GM19467 (cell line): ENCODE data around the gene WAPL.
"Not testable (repeated sequence)": the region's sequence is repeated elsewhere in the genome, so short reads cannot be mapped to it uniquely, and the experiment has no call there.

Source experiments
- ATAC-seq: cut with Tn5 transposase; IDR thresholded peaks from one replicate; pipeline ENCODE4 v1.9.1; 2021; ENCODE audit warnings: mild to moderate bottlenecking, moderate library complexity; ENCODE audit not compliant: unreplicated experiment

The WAPL gene

GRCh38 chr10:86521678-86522509, at the start of gene WAPL:
TSS of gene WAPL (minus strand) at chr10:86521792. CDS start at chr10:86518069, 3,723 bp downstream.
- peak; percentile 95 for ATAC-seq

- no peak for ATAC-seq
These were observed 47.7 kb upstream of the WAPL start for GRCh38 chr10:86569335-86569734.

- not testable (repeated sequence) for ATAC-seq
These were observed 44.9 kb upstream of the WAPL start for GRCh38 chr10:86566518-86566917.

- ATAC-seq: not testable (repeated sequence)
These were observed 41.7 kb upstream of the WAPL start for GRCh38 chr10:86563338-86563737.

DNA sequence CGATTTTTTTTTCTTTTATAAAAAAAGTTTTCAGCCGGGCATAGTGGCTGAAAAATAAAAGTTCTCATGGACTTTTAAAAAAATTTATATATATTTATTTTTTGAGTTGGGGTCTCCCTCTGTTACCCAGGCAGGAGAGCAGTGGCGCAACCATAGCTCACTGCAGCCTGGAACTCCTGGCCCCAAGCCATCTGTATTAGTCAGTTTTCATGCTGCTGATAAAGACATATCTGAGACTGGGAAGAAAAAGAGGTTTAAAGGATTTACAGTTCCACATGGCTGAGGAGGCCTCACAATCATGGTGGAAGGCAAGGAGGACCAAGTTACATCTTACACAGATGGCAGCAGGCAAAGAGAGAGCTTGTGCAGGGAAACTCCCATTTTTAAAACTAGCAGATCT, 37.1 kb upstream of the WAPL start:
- not testable (repeated sequence) for ATAC-seq

DNA sequence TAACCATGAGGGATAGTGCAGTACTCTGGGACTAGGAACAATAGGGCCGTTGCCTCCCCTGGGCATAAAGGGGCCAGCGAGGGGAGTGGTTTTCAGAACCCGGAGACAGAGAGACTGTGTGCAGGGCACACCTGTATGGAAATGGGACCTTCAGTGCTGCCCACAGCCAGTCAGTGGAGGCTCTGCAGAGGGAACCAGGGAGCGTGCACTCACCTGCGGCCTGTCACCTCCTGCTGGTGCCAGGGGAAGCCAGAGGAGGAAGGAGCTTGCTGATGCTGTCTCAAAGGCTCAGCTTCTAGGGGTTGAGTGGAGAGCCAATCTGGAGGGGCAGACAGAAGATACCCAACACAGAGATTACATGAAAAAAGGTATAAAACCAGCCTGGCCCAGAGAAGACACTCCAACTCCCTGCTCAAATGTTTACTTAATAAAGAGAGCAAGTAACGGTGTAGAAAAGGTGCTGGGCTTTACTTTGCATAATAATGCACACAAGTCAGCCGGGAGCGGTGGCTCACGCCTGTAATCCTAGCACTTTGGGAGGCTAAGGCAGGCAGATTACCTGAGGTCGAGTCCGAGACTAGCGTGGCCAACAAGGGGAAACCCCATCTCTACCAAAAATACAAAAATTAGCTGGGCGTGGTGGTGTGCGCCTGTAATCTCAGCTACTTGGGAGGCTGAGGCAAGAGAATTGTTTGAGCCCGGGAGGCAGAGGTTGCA, 35.5 kb upstream of the WAPL start:
- ATAC-seq: no peak

DNA sequence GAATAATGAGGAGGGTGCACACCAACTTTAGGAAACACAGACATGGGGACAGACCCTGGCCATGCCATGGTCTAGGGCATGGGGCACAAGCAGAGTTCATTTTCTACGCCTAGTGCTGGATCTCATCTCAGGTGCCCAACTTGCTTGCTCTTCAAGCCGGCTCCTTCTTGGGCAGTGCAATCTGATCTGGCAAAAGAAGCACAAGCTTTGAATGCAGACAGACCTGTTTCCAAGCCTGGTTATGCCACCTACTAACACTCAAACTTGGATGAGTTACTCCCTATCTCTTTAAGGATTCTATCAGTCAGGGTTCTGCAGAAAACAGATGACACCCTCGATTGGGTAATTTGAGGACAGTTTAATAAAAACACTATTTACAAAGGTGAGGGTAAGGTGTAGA, 34.9 kb upstream of the WAPL start:
- no peak for ATAC-seq

DNA sequence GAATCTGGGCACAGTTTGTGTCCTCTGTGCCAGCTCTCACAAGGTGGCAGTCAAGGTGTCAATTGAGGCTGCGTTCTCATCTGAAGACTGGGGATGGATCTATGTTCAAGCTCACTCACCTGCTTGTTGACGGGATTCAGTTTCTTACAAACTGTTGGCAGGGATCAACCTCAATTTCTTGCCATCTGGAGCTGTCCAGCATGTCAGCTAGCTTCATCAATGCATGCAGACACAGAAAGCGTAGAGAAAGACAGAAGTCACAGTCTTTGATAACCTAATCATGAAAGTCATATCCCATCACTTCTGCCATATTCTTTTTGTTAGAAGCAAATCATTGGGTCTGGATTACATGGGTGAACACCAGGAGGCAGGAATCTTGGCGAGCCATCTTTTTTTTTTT, 32.0 kb upstream of the WAPL start:
- no peak for ATAC-seq

DNA sequence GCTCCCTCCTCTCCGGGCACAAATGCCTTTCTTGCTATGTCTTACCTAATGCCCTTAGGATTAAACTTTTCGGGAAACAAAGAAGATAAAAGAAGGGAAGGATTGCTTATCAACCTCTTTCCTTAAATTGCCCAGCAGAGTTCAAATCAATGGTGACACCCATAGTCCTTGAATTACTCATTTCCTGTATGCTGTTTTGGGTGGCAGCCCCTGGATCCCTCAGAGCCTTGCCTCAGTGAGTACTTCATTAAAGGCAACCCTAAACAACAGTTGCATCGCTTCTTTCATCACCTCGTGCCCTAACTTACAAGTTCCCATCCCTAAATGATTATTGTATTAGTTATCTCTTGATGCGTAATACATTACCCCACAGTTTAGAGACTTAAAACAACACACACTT, 31.6 kb upstream of the WAPL start:
- ATAC-seq: no peak

- no peak for ATAC-seq
These were observed 25.7 kb upstream of the WAPL start for GRCh38 chr10:86547296-86547695.

GRCh38 chr10:86545101-86545500, 23.5 kb upstream of the WAPL start:
- ATAC-seq: no peak

GRCh38 chr10:86540016-86540415, 18.4 kb upstream of the WAPL start:
- ATAC-seq: no peak

GRCh38 chr10:86538547-86538946, 17.0 kb upstream of the WAPL start:
- ATAC-seq: no peak

DNA sequence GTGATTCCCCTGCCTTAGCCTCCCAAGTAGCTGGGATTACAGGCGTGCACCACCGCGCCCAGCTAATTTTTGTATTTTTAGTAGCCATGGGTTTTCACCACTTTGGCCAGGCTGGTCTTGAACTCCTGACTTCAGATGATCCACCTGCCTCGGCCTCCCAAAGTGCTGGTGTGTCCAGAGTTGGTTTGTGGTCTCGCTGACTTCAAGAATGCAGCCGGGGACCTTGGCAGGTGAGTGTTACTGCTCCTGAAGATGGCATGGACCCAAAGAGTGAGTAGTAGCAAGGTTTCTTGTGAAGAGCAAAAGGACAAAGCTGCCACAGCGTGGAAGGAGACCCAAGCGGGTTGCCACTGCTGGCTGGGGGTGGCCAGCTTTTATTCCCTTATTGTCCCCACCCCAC, 16.4 kb upstream of the WAPL start:
- ATAC-seq: not testable (repeated sequence)

DNA sequence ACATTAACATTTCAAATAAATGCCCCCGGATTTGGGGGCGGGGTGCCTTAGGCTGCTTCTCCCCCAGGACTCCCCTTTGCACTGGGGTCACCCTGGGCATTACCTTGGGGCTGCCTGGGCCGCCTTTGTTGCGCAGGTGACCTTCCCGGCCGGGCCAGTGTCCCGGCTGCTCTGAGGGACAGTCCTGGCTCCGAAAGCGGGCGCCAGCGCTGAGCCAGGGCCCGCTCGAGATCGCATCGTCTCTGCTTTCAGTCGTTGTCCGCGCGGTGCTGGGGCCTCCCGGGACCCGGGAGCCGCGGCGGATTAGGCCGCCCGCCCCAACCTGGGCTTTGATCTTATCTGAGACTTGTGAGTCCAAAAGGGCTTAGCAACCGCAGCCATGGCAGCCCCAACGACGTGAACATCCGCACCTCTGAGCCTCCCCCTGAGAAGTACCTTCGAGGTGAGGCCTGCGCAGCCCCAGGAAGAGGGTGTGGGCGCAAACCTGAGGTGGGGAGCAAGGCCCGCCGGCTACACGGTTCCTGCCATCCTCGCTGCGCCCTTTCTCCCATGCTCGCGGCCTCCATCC, 14.8 kb upstream of the WAPL start:
- no peak for ATAC-seq

GRCh38 chr10:86535132-86535882, 13.7 kb upstream of the WAPL start:
- peak; percentile 61 for ATAC-seq

DNA sequence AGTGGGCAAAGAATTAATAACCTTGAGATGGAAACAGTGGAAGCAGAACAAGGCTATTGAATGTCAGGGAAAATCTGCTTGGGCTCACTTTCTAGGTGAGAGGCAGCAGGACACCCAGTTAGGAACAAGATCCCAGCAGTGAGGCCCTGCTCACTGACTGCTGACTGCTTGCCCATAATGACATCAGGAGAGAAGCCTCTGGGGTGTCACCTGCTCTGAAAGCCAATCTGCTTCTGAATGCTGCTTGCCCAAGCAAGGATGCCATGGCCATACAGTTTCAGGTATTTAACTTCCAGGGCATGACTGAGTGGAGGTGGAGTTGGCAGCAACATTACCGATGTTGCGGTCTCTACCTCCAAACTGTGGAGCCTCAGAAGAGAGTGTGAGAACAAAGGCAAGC, 11.7 kb upstream of the WAPL start:
- ATAC-seq: no peak

- ATAC-seq: not testable (repeated sequence)
These were observed 7.1 kb upstream of the WAPL start for GRCh38 chr10:86528736-86529135.

DNA sequence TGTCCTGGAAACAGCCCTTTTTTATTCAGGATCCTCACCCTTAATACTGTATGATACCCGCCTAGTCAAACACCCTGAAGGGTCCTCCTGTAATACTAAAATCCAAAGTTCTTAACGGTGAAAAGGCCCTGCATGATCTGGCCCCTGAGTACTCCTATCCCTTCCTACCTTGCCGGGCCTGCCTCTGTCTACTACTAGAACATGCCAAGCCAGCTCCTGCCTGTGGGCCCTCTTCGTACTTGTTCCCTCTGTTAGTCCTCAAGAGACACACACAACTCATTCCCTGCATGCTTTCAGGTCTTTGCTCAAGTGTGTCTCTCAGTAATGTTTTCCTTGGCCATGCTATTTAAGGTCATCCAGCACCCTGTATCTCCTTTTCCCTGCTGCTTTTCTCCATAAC, 5.0 kb upstream of the WAPL start:
- ATAC-seq: no peak

GRCh38 chr10:86525713-86526112, 4.1 kb upstream of the WAPL start:
- not testable (repeated sequence) for ATAC-seq
